IMR-90 (cell line): ENCODE results near the gene ANO7. TPM values are rescaled to one million over a fixed set of nuclear protein-coding genes. Genes with fewer than 3 reads are reported as not detected.

ENCODE experiments used
- ATAC-seq: fragments of 200-7000 bp; cut with Tn5 transposase; 2 replicates; pipeline ENCODE4 v1.9.1; 2020; ENCODE audit warnings: low read depth, mild to moderate bottlenecking, moderate library complexity
- BruUV-seq: library from RNA; stranded (reverse); fragments of 400-500 nt; replicated peaks from 2 replicates; lab custom pipeline; 2021; lab: Mats Ljungman, UMichigan
- CTCF ChIA-PET: fragments of 300-600 bp; formaldehyde crosslinking; extraction: SDS; loops from one replicate; lab custom pipeline; 2021; ENCODE audit warnings: antibody characterized with exemption; lab: Yijun Ruan, JAX
- POLR2A ChIA-PET: fragments of 300-600 bp; sonication (Branson Sonifier 250); formaldehyde crosslinking; loops from one replicate; lab custom pipeline; 2022; ENCODE audit warnings: antibody characterized with exemption; ENCODE audit not compliant: unreplicated experiment; lab: Charles Lee
- DNase-seq: peaks from one replicate; pipeline ENCODE4 v3.0.0; 2013
- H2AFZ ChIP-seq: replicated peaks from 2 replicates; pipeline ENCODE3; 2013; ENCODE audit warnings: low read length, mild to moderate bottlenecking; ENCODE audit not compliant: poor library complexity
- H2AK5ac ChIP-seq: 2 replicates; pipeline ENCODE4 v1.6.1; 2013; ENCODE audit warnings: low read depth, low read length, inconsistent platforms
- H2AK9ac ChIP-seq: replicated peaks from 2 replicates; pipeline ENCODE3; 2013; ENCODE audit warnings: mild to moderate bottlenecking, low read depth, low read length, moderate library complexity; ENCODE audit not compliant: poor library complexity
- H2BK120ac ChIP-seq: 2 replicates; pipeline ENCODE4 v1.6.1; 2013; ENCODE audit warnings: low read depth, low read length, inconsistent platforms
- H2BK15ac ChIP-seq: 3 replicates; pipeline ENCODE4 v1.6.1; 2013; ENCODE audit warnings: low read depth, low read length, inconsistent platforms
- H2BK20ac ChIP-seq: 2 replicates; pipeline ENCODE4 v1.6.1; 2013; ENCODE audit warnings: low read depth, mild to moderate bottlenecking, inconsistent platforms, low read length, moderate library complexity
- H2BK5ac ChIP-seq: 2 replicates; pipeline ENCODE4 v1.6.1; 2013; ENCODE audit warnings: mild to moderate bottlenecking, low read depth, low read length, inconsistent platforms; ENCODE audit not compliant: poor library complexity, severe bottlenecking
- H3K14ac ChIP-seq: replicated peaks from 2 replicates; pipeline ENCODE4 v1.6.1; 2013; ENCODE audit warnings: low read depth, low read length, inconsistent platforms
- H3K18ac ChIP-seq: 2 replicates; pipeline ENCODE4 v1.6.1; 2013; ENCODE audit warnings: low read depth, low read length, control low read depth
- H3K23ac ChIP-seq: 2 replicates; pipeline ENCODE4 v1.6.1; 2013; ENCODE audit warnings: low read depth, low read length, inconsistent platforms
- H3K27ac ChIP-seq: 2 replicates; pipeline ENCODE4 v1.5.1; 2013; ENCODE audit warnings: mild to moderate bottlenecking, control low read depth, low read length; ENCODE audit not compliant: insufficient read depth
- H3K27me3 ChIP-seq: 2 replicates; pipeline ENCODE4 v1.6.1; 2013; ENCODE audit warnings: low read length; ENCODE audit not compliant: control insufficient read depth, insufficient read depth
- H3K36me3 ChIP-seq: 2 replicates; pipeline ENCODE4 v1.6.1; 2013; ENCODE audit warnings: low read length, mixed read lengths; ENCODE audit not compliant: control insufficient read depth, insufficient read depth
- H3K4ac ChIP-seq: 2 replicates; pipeline ENCODE4 v1.6.1; 2013; ENCODE audit warnings: low read depth, low read length, inconsistent platforms
- H3K4me1 ChIP-seq: 2 replicates; pipeline ENCODE4 v1.6.1; 2013; ENCODE audit warnings: low read length, mixed read lengths; ENCODE audit not compliant: control insufficient read depth, insufficient read depth
- H3K4me2 ChIP-seq: 2 replicates; pipeline ENCODE4 v1.6.1; 2013; ENCODE audit warnings: low read depth, mild to moderate bottlenecking, control low read depth, low read length, moderate library complexity
- H3K4me3 ChIP-seq: 2 replicates; pipeline ENCODE4 v1.5.1; 2013; ENCODE audit warnings: low read depth, mild to moderate bottlenecking, control low read depth, low read length, moderate library complexity; ENCODE audit not compliant: insufficient read depth
- H3K56ac ChIP-seq: 2 replicates; pipeline ENCODE4 v1.6.1; 2013; ENCODE audit warnings: low read length, inconsistent platforms; ENCODE audit not compliant: insufficient read depth; ENCODE audit errors: extremely low read depth
- H3K79me1 ChIP-seq, 2 experiments: 2 replicates each; pipeline ENCODE4 v1.6.1; 2013; ENCODE audit warnings: low read length in 2 of 2, inconsistent platforms in 1 of 2, low read depth in 1 of 2
- H3K9ac ChIP-seq: 2 replicates; pipeline ENCODE4 v1.6.1; 2013; ENCODE audit warnings: low read depth, low read length, control low read depth
- H3K9me1 ChIP-seq: 2 replicates; pipeline ENCODE4 v1.6.1; 2013; ENCODE audit warnings: low read length, inconsistent platforms; ENCODE audit not compliant: insufficient read depth
- H3K9me3 ChIP-seq: 2 replicates; pipeline ENCODE4 v1.6.1; 2013; ENCODE audit warnings: low read length; ENCODE audit not compliant: control insufficient read depth, insufficient read depth
- H4K20me1 ChIP-seq: 2 replicates; pipeline ENCODE4 v1.6.1; 2013; ENCODE audit warnings: low read length, inconsistent platforms; ENCODE audit not compliant: insufficient read depth
- H4K5ac ChIP-seq: 2 replicates; pipeline ENCODE4 v1.6.1; 2013; ENCODE audit warnings: mild to moderate bottlenecking, low read depth, low read length, control low read depth
- H4K8ac ChIP-seq, 2 experiments: 2 replicates each; pipeline ENCODE4 v1.6.1; 2013; ENCODE audit warnings: low read depth in 2 of 2, low read length in 2 of 2, control low read depth in 1 of 2, inconsistent platforms in 1 of 2
- H4K91ac ChIP-seq: 2 replicates; pipeline ENCODE4 v1.6.1; 2013; ENCODE audit warnings: low read depth, low read length, inconsistent platforms; ENCODE audit not compliant: insufficient read depth
- BHLHE40 ChIP-seq: fragments of 150-350 bp; IDR thresholded peaks from 2 replicates; pipeline ENCODE4 v1.6.1; 2016; ENCODE audit warnings: mild to moderate bottlenecking, low read depth, low read length
- CHD1 ChIP-seq: IDR thresholded peaks from 2 replicates; pipeline ENCODE4 v1.6.1; 2012; ENCODE audit warnings: low read depth, low read length, improper control_type of control experiment
- FOS ChIP-seq: fragments of 150-350 bp; IDR thresholded peaks from 2 replicates; pipeline ENCODE4 v1.6.1; 2016; ENCODE audit warnings: low read depth, low read length
- MAFK ChIP-seq: IDR thresholded peaks from 2 replicates; pipeline ENCODE4 v1.6.1; 2012; ENCODE audit warnings: low read depth, low read length, improper control_type of control experiment
- MAZ ChIP-seq: IDR thresholded peaks from 2 replicates; pipeline ENCODE4 v1.6.1; 2012; ENCODE audit warnings: low read depth, mild to moderate bottlenecking, low read length, improper control_type of control experiment, moderate library complexity, borderline replicate concordance
- POLR2A ChIP-seq: IDR thresholded peaks from 2 replicates; pipeline ENCODE4 v1.6.1; 2012; ENCODE audit warnings: mild to moderate bottlenecking, low read depth, low read length
- RFX5 ChIP-seq: IDR thresholded peaks from 2 replicates; pipeline ENCODE4 v1.8.0; 2012; ENCODE audit warnings: low read depth, mild to moderate bottlenecking, low read length, moderate library complexity
- WGBS, 2 experiments: methylation state at CpG; one replicate each; pipeline versions ENCODE4 v1.1.5 to v1.1.7; 2013; ENCODE audit warnings: missing lambda C conversion rate in 2 of 2; ENCODE audit not compliant: insufficient read length in 1 of 2; ENCODE audit errors: extremely low coverage in 2 of 2; 5-methylcytosine and 5-hydroxymethylcytosine counted together
- dilution Hi-C: fragments of 300-500 bp; cut with HindIII; formaldehyde crosslinking; loops from one replicate; pipeline ENCODE4 v1.14.3; 2018; ENCODE audit warnings: low sequenced_read_pairs; ENCODE audit not compliant: unreplicated experiment
- in situ Hi-C: fragments of 300-500 bp; cut with MboI; formaldehyde crosslinking; loops from 3 replicates; pipeline ENCODE4 v1.14.3; 2019; ENCODE audit warnings: low sequenced_read_pairs, inconsistent platforms, mixed read lengths
- intact Hi-C: fragments of 100-400 bp; cut with micrococcal nuclease; formaldehyde crosslinking; loops from 2 replicates; pipeline ENCODE4 v1.10.0; 2022
- polyA plus RNA-seq, 3 experiments: library from polyadenylated mRNA; depleted of rRNA; stranded (reverse); fragments of >200 nt; gene quantifications; 2 replicates each; pipeline ENCODE4 v1.2.3, GENCODE V29; 2012; ENCODE audit warnings: low replicate concordance in 1 of 3
- total RNA-seq: library from RNA; depleted of rRNA; stranded (reverse); fragments of >200 nt; gene quantifications from 2 replicates; pipeline ENCODE4 v1.2.3, GENCODE V29; 2012
- TF ChIP-seq, protein P1 (sequence below): conservative IDR thresholded peaks from 2 replicates; pipeline ENCODE4 v1.5.1; 2012; ENCODE audit warnings: mild to moderate bottlenecking, low read depth, low read length, improper control_type of control experiment

Gene ANO7
- total and polyA plus RNA-seq, 2 of the 4 experiments (the other 2 are of a cell fraction), result 0.36 to 3.4 TPM

DNA sequence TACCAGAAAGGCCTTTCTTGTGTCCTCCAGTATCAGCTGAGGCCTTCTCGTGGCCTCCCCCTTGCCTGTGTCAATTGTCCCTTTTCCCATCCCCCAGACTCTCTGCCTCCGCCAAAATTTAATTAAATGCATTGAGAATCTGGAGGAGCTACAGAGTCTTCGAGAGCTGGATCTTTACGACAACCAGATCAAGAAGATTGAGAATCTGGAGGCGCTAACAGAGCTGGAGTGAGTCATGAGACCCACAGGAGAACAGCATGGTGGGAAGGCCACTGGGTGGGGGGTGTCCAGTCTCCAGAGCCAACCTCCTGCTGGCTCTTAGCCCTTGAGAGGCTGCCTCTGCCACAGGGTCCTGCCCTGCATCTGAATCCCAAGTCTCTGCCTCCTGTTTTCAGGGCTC, 29.4 kb upstream of the ANO7 start:
- H2BK20ac ChIP-seq, result no peak overlapping the region
- TF ChIP-seq POLR2A, result no peak
- no peak for TF ChIP-seq FOS
- TF ChIP-seq MAFK, result no peak
- no peak for TF ChIP-seq CHD1
- TF ChIP-seq MAZ, result no peak
- no peak for TF ChIP-seq RFX5
- TF ChIP-seq, protein P1, sequence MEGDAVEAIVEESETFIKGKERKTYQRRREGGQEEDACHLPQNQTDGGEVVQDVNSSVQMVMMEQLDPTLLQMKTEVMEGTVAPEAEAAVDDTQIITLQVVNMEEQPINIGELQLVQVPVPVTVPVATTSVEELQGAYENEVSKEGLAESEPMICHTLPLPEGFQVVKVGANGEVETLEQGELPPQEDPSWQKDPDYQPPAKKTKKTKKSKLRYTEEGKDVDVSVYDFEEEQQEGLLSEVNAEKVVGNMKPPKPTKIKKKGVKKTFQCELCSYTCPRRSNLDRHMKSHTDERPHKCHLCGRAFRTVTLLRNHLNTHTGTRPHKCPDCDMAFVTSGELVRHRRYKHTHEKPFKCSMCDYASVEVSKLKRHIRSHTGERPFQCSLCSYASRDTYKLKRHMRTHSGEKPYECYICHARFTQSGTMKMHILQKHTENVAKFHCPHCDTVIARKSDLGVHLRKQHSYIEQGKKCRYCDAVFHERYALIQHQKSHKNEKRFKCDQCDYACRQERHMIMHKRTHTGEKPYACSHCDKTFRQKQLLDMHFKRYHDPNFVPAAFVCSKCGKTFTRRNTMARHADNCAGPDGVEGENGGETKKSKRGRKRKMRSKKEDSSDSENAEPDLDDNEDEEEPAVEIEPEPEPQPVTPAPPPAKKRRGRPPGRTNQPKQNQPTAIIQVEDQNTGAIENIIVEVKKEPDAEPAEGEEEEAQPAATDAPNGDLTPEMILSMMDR, result no peak
- TF ChIP-seq BHLHE40, result no peak
- H4K8ac ChIP-seq, result no peak overlapping the region
- ChIA-PET POLR2A (no interaction called here), CTCF (no interaction called here)
- no peak overlapping the region for H3K27ac ChIP-seq
- no peak overlapping the region for H3K4ac ChIP-seq
- H3K56ac ChIP-seq, result no peak overlapping the region
- H2BK120ac ChIP-seq, result no peak overlapping the region
- H3K9me1 ChIP-seq, result peaks cover 15% of the 10 kb centered on the region
- no peak overlapping the region for H3K18ac ChIP-seq
- intact Hi-C loops, result no loop called here
- H3K4me3 ChIP-seq, result no peak overlapping the region
- no peak overlapping the region for H3K4me2 ChIP-seq
- peaks cover 12% of the 10 kb centered on the region for H4K20me1 ChIP-seq
- no peak overlapping the region for H2BK5ac ChIP-seq
- ATAC-seq (no peak), DNase-seq (no peak)
- no peak overlapping the region for H2BK15ac ChIP-seq
- WGBS, 2 experiments, result 100% methylated on average over 1 of the region's 5 CpGs; no CpG with 5 or more reads in 1 of the 2 experiments
- H4K91ac ChIP-seq, result no peak overlapping the region
- dilution Hi-C loops, result no loop called here
- peaks cover 14 to 32% of the 10 kb centered on the region in 2 experiments; a peak in 3 of 4 replicates for H3K79me1 ChIP-seq
- H4K5ac ChIP-seq, result no peak overlapping the region
- no TSS peak for BruUV-seq
- no peak overlapping the region for H2AFZ ChIP-seq
- in situ Hi-C loops, result no loop called here
- H2AK9ac ChIP-seq, result no peak overlapping the region
- no peak overlapping the region for H3K9ac ChIP-seq
- H3K14ac ChIP-seq, result no peak overlapping the region
- no peak overlapping the region for H3K23ac ChIP-seq
- peaks cover 9% of the 10 kb centered on the region for H3K4me1 ChIP-seq
- H2AK5ac ChIP-seq, result no peak overlapping the region
- H3K9me3 ChIP-seq, result no peaks in the 10 kb centered on the region
- H3K27me3 ChIP-seq, result no peaks in the 10 kb centered on the region
- H3K36me3 ChIP-seq, result peaks cover 33% of the 10 kb centered on the region
